H1 (cell line): ENCODE results near the gene ATP2A3. TPM values are rescaled to one million over a fixed set of nuclear protein-coding genes. Genes with fewer than 3 reads are reported as not detected.

ENCODE experiments used
- BACH1 ChIP-seq: IDR thresholded peaks from 2 replicates; pipeline ENCODE4 v1.6.1; 2012; ENCODE audit warnings: low read length, improper control_type of control experiment
- CBX5 ChIP-seq: fragments of 300-800, 300-1000 bp; sonication (generic); IDR thresholded peaks from 2 replicates; pipeline ENCODE4 v1.7.1; 2016; ENCODE audit warnings: antibody characterized with exemption, low read length, low read depth
- CHD1 ChIP-seq: IDR thresholded peaks from 2 replicates; pipeline ENCODE4 v1.6.1; 2012; ENCODE audit warnings: low read depth, low read length, improper control_type of control experiment
- HDAC2 ChIP-seq, 2 experiments: fragments of 300-600 bp in 1 of 2; sonication (generic) in 1 of 2; IDR thresholded peaks; 2 replicates each; pipeline ENCODE4 v1.6.1; 2011 to 2012; ENCODE audit warnings: low read depth in 2 of 2, low read length in 2 of 2, mild to moderate bottlenecking in 2 of 2, moderate library complexity in 2 of 2, borderline replicate concordance in 1 of 2, inconsistent platforms in 1 of 2
- RAD21 ChIP-seq, 2 experiments: IDR thresholded peaks in 1 of 2; conservative IDR thresholded peaks in 1 of 2; 2 replicates each; pipeline ENCODE4 v1.6.1; 2011; ENCODE audit warnings: low read depth in 2 of 2, low read length in 2 of 2, improper control_type of control experiment in 1 of 2, inconsistent platforms in 1 of 2, mild to moderate bottlenecking in 1 of 2, moderate library complexity in 1 of 2
- RFX5 ChIP-seq: IDR thresholded peaks from 2 replicates; pipeline ENCODE4 v1.6.1; 2011; ENCODE audit warnings: low read depth, low read length, improper control_type of control experiment, borderline replicate concordance
- SUZ12 ChIP-seq: fragments of 200-600 bp; sonication (generic); IDR thresholded peaks from 2 replicates; pipeline ENCODE4 v1.6.1; 2012; ENCODE audit warnings: mild to moderate bottlenecking, inconsistent platforms, low read length, moderate library complexity, mixed read lengths
- TBP ChIP-seq: IDR thresholded peaks from 2 replicates; pipeline ENCODE4 v1.6.1; 2011; ENCODE audit warnings: low read depth, low read length, improper control_type of control experiment
- polyA plus RNA-seq, 7 experiments: library from polyadenylated mRNA; depleted of rRNA in 3 of 7; stranded (reverse) in 5 of 7; unstranded in 2 of 7; fragments of >200 nt in 5 of 7; fragments of 200-250 nt in 2 of 7; gene quantifications; 1 replicate in 5 of 7; 2 replicates in 1 of 7; 4 replicates in 1 of 7; pipeline versions ENCODE4 v1.2.1 to v1.2.3, GENCODE V29; 2011 to 2013; ENCODE audit warnings: missing spikeins in 2 of 7, mixed read lengths in 2 of 7
- total RNA-seq: library from RNA; stranded (reverse); fragmentation: NEBNext Ultra II Directional; extraction: Animal tissue kit (Norgen Biotek cat#: 25700); gene quantifications from 2 replicates; pipeline ENCODE4 v1.2.1, GENCODE V29; 2021

ATP2A3 gene
- total and polyA plus RNA-seq, 2 of the 8 experiments (the other 6 are each of a cell fraction or from before 2014, with no cell fraction given) = 18.4 to 32.5 TPM

DNA sequence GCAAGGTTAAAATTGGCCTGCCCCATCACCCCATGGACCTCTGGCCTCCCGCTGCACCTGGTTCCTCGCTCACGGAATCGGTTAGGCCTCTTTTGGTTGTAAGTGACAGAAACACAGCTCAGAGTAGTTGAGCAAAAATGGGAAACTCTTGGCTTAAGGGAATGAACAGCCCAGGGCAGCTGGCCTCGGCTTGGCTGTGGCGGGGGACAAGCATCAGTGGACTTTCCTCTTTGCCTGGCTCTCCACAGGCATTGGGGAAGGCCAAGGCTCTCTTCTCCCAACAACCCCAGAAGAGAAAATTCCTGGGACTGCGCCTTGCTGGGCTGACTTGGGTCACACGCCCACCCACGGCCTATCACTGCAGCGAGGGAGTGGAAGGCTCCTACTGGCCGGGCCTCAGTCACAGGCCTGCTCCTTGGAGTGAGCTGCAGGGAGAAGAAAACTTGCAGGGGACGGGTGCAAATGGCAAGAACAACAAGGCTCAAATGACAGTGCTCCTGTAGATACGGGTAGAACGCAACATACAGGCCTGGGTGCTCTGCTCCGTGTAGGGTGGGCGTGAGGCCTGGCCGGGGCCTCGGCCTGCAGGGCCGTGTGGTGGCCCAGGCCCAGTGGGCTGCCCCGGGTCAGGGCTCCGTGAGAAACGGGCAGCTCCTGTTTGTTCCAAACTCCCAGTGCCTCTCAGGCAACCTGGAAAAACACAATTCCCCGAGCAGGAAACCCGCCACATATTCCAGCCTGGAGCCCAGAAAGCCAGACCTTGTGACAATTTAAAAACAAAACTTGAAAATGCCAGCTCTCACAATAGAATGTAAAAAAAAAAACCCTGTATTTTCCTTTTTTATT lies 25.0 kb upstream of the ATP2A3 start (continued):
- TF ChIP-seq RAD21 (IDR thresholded peaks at IDR 0.05 in 1 of 2, conservative IDR thresholded peaks at IDR 0.05 in 1 of 2; ENCODE audit: low read depth in 2 of 2, low read length in 2 of 2) = no peak
- TF ChIP-seq BACH1 = no peak
- no peak for TF ChIP-seq RFX5
- no peak for TF ChIP-seq SUZ12
- TF ChIP-seq TBP = no peak
- TF ChIP-seq HDAC2 (IDR thresholded peaks at IDR 0.05; ENCODE audit: borderline replicate concordance in 1 of 2, low read depth in 2 of 2, low read length in 2 of 2) = no peak
- TF ChIP-seq CBX5 = no peak
- TF ChIP-seq CHD1 = no peak
- TF ChIP-seq, all 59 proteins: peak for 0
